HepG2 (cell line): ENCODE data around the gene GDPGP1. TPM values are rescaled to one million over a fixed set of nuclear protein-coding genes. Genes with fewer than 3 reads are reported as not detected.

Source experiments
- ATAC-seq: fragments of 200-7000 bp; cut with Tn5 transposase; 3 replicates; pipeline ENCODE4 v1.9.1; 2020; ENCODE audit warnings: mild to moderate bottlenecking, moderate library complexity
- BruUV-seq: library from RNA; stranded (reverse); fragments of 400-500 nt; replicated peaks from 2 replicates; lab custom pipeline; 2021; lab: Mats Ljungman, UMichigan
- CTCF ChIA-PET: fragments of 300-600 bp; formaldehyde crosslinking; extraction: SDS; loops from one replicate; lab custom pipeline; 2021; ENCODE audit warnings: low total read pairs, inconsistent platforms, low intra/inter-chr PET ratio; lab: Yijun Ruan, JAX
- POLR2A ChIA-PET: fragments of 350-600 bp; sonication (Branson Sonifier 250); formaldehyde crosslinking; loops from one replicate; lab custom pipeline; 2020; ENCODE audit warnings: antibody characterized with exemption, inconsistent platforms; lab: Yijun Ruan, JAX
- DNase-seq: peaks from one replicate; pipeline ENCODE4 v3.0.0-alpha.2; 2015; ENCODE audit warnings: low spot score
- FAIRE-seq: peaks from 3 replicates; lab custom pipeline; 2011; peaks lifted over from hg19 to GRCh38; lab: Jason Lieb, UNC
- H2AFZ ChIP-seq: one replicate; pipeline ENCODE4 v1.6.1; 2011; ENCODE audit warnings: low read length, inconsistent platforms
- H3K27ac ChIP-seq: fragments of 300-600 bp; 3 replicates; pipeline ENCODE4 v1.8.0; 2011; ENCODE audit warnings: mixed run types, mild to moderate bottlenecking, mixed read lengths, low read length, inconsistent platforms; ENCODE audit not compliant: insufficient read depth; ENCODE audit errors: extremely low read length
- H3K27me3 ChIP-seq, 2 experiments: fragments of 200-600 bp in 1 of 2; 2 replicates in 1 of 2; 3 replicates in 1 of 2; pipeline versions ENCODE4 v1.6.0 to v1.8.0; 2011; ENCODE audit warnings: low read length in 2 of 2, mild to moderate bottlenecking in 2 of 2, moderate library complexity in 2 of 2, inconsistent platforms in 1 of 2; ENCODE audit not compliant: insufficient read depth in 2 of 2, control insufficient read depth in 1 of 2
- H3K36me3 ChIP-seq, 2 experiments: fragments of 200-600 bp in 1 of 2; replicated peaks in 1 of 2; 2 replicates in 1 of 2; 3 replicates in 1 of 2; pipeline versions ENCODE4 v1.5.1 to v1.8.0; 2011; ENCODE audit warnings: low read length in 2 of 2, inconsistent platforms in 1 of 2; ENCODE audit not compliant: insufficient read depth in 2 of 2, control insufficient read depth in 1 of 2
- H3K4me1 ChIP-seq: 2 replicates; pipeline ENCODE4 v1.5.1; 2012; ENCODE audit warnings: low read length, inconsistent platforms; ENCODE audit not compliant: insufficient read depth
- H3K4me2 ChIP-seq: 2 replicates; pipeline ENCODE4 v1.6.0; 2011; ENCODE audit warnings: low read depth, low read length, inconsistent platforms
- H3K4me3 ChIP-seq, 3 experiments: fragments of 200-600 bp in 1 of 3; sonication (generic), shearing (Covaris generic) in 1 of 3; replicated peaks in 1 of 3; 2 replicates each; pipeline ENCODE4 v1.5.1; 2011 to 2016; ENCODE audit warnings: low read length in 3 of 3, inconsistent platforms in 2 of 3, low read depth in 2 of 3, mild to moderate bottlenecking in 2 of 3, control low read depth in 1 of 3, mixed read lengths in 1 of 3; ENCODE audit not compliant: insufficient read depth in 1 of 3
- H3K79me2 ChIP-seq: one replicate; pipeline ENCODE4 v1.6.1; 2011; ENCODE audit warnings: low read length, inconsistent platforms; ENCODE audit not compliant: insufficient read depth
- H3K9ac ChIP-seq: 2 replicates; pipeline ENCODE4 v1.6.0; 2011; ENCODE audit warnings: mild to moderate bottlenecking, low read depth, low read length, inconsistent platforms; ENCODE audit not compliant: insufficient read depth
- H3K9me3 ChIP-seq: 2 replicates; pipeline ENCODE4 v1.5.1; 2012; ENCODE audit warnings: mild to moderate bottlenecking, low read length
- H4K20me1 ChIP-seq: 2 replicates; pipeline ENCODE4 v1.6.0; 2011; ENCODE audit warnings: inconsistent platforms, mild to moderate bottlenecking, low read length, moderate library complexity; ENCODE audit not compliant: insufficient read depth
- ASH2L ChIP-seq: fragments of 300-600, 200-600 bp; sonication (generic); IDR thresholded peaks from 2 replicates; pipeline ENCODE4 v1.7.0; 2017; ENCODE audit warnings: low read depth, mild to moderate bottlenecking, moderate library complexity, mixed read lengths, low read length; ENCODE audit not compliant: insufficient read length
- CSRNP1 ChIP-seq: sonication (generic); formaldehyde crosslinking; IDR thresholded peaks from 2 replicates; pipeline ENCODE4 v1.8.1; 2023; ENCODE audit warnings: mild to moderate bottlenecking, missing genetic modification reagents
- GLI4 ChIP-seq: sonication (generic); formaldehyde crosslinking; IDR thresholded peaks from 2 replicates; pipeline ENCODE4 v1.5.1; 2020; ENCODE audit warnings: missing genetic modification reagents, mild to moderate bottlenecking, moderate library complexity, borderline replicate concordance
- HNF4A ChIP-seq: sonication (generic); formaldehyde crosslinking; IDR thresholded peaks from 2 replicates; pipeline ENCODE4 v1.4.0; 2020; ENCODE audit warnings: missing genetic modification reagents
- HNF4G ChIP-seq, 2 experiments: sonication (generic) in 1 of 2; formaldehyde crosslinking in 1 of 2; IDR thresholded peaks; 2 replicates each; pipeline versions ENCODE4 v1.4.0 to v1.6.1; 2011 to 2020; ENCODE audit warnings: borderline replicate concordance in 2 of 2, low read depth in 2 of 2, mild to moderate bottlenecking in 2 of 2, low read length in 1 of 2, missing genetic modification reagents in 1 of 2, moderate library complexity in 1 of 2
- KLF11 ChIP-seq: IDR thresholded peaks from 2 replicates; pipeline ENCODE4 v1.6.1; 2016; ENCODE audit warnings: missing compliant biosample characterization
- KLF9 ChIP-seq: IDR thresholded peaks from 2 replicates; pipeline ENCODE4 v1.6.1; 2016; ENCODE audit warnings: low read depth
- RBFOX2 ChIP-seq: fragments of 200-400 bp; formaldehyde crosslinking; IDR thresholded peaks from 2 replicates; pipeline ENCODE4 v1.6.1; 2017; ENCODE audit warnings: low read depth, mild to moderate bottlenecking, low read length
- RNF2 ChIP-seq: fragments of 450-650 bp; conservative IDR thresholded peaks from 2 replicates; pipeline ENCODE4 v1.6.1; 2016; ENCODE audit warnings: low read depth
- SALL1 ChIP-seq: sonication (generic); formaldehyde crosslinking; IDR thresholded peaks from 2 replicates; pipeline ENCODE4 v1.8.0; 2022; ENCODE audit warnings: mild to moderate bottlenecking, missing genetic modification reagents
- STAT5B ChIP-seq: sonication (generic); formaldehyde crosslinking; IDR thresholded peaks from 2 replicates; pipeline ENCODE4 v1.4.0; 2020; ENCODE audit warnings: missing genetic modification reagents
- ZNF225 ChIP-seq: sonication (generic); formaldehyde crosslinking; IDR thresholded peaks from 2 replicates; pipeline ENCODE4 v1.4.0; 2020; ENCODE audit warnings: mild to moderate bottlenecking, missing genetic modification reagents
- ZNF263 ChIP-seq: sonication (generic); formaldehyde crosslinking; IDR thresholded peaks from 2 replicates; pipeline ENCODE4 v1.4.0; 2020; ENCODE audit warnings: missing genetic modification reagents
- ZNF281 ChIP-seq: sonication (generic); formaldehyde crosslinking; IDR thresholded peaks from 2 replicates; pipeline ENCODE4 v1.4.0; 2020; ENCODE audit warnings: missing genetic modification reagents, borderline replicate concordance
- WGBS: methylation state at CpG from one replicate; pipeline ENCODE4 v1.1.6; 2017; ENCODE audit warnings: low lambda C conversion rate; 5-methylcytosine and 5-hydroxymethylcytosine counted together
- in situ Hi-C: cut with HindIII; loops from 2 replicates; pipeline ENCODE4 v1.10.0; 2017; ENCODE audit warnings: low pct_unique_long_range_greater_than_20kb; ENCODE audit not compliant: extremely low pct_ligation_motif_present
- intact Hi-C: fragments of 100-400 bp; cut with micrococcal nuclease; formaldehyde crosslinking; loops from one replicate; pipeline ENCODE4 v1.10.0; 2022; ENCODE audit not compliant: unreplicated experiment
- polyA plus RNA-seq, 8 experiments: library from polyadenylated mRNA; depleted of rRNA in 3 of 8; stranded (reverse) in 7 of 8; unstranded in 1 of 8; fragments of >200 nt; fragmentation: Illumina TruSeq in 4 of 8; extraction: Trizol in 4 of 8; gene quantifications; 2 replicates each; pipeline versions ENCODE4 v1.2.1 to v1.2.3, GENCODE V29; 2011 to 2016; ENCODE audit warnings: low read depth in 4 of 8, missing spikeins in 1 of 8, mixed read lengths in 1 of 8; ENCODE audit not compliant: insufficient read depth in 1 of 8
- total RNA-seq, 5 experiments: library from RNA; depleted of rRNA; stranded (reverse); fragments of >200 nt; fragmentation: Illumina TruSeq; extraction: Trizol; gene quantifications; 2 replicates each; pipeline ENCODE4 v1.2.3, GENCODE V29; 2016; ENCODE audit warnings: low read depth in 1 of 5
- TF ChIP-seq, protein P1 (sequence below): sonication (generic); formaldehyde crosslinking; IDR thresholded peaks from 2 replicates; pipeline ENCODE4 v1.4.0; 2020; ENCODE audit warnings: mild to moderate bottlenecking, missing genetic modification reagents
- TF ChIP-seq, protein P2 (sequence below): sonication (generic); formaldehyde crosslinking; conservative IDR thresholded peaks from 2 replicates; pipeline ENCODE4 v1.4.0; 2020; ENCODE audit warnings: missing genetic modification reagents

Gene GDPGP1
- total and polyA plus RNA-seq, 2 of the 13 experiments (the other 11 are each of a cell fraction or from before 2014, with no cell fraction given), result 1.5 to 4.3 TPM

GRCh38 chr15:90233387-90234095 is 468 bp upstream of the GDPGP1 start, which contains the start of gene CIB1:
CIB1 (minus strand) TSS chr15:90233941; CDS start chr15:90233885, 56 bp downstream.
- Histone ChIP-seq H3K79me2 (peaks cover 8% of the 10 kb centered on the region), H2AFZ (peak within 1 kb of the TSS; percentile 76), H3K4me3 (peak within 1 kb of the TSS; percentile 73 to 86 (median 80)), H3K27ac (peak within 1 kb of the TSS; percentile 94), H4K20me1 (no peaks in the 10 kb centered on the region), H3K4me2 (peak within 1 kb of the TSS; percentile 89), H3K9ac (peak within 1 kb of the TSS; percentile 83), H3K9me3 (no peaks in the 10 kb centered on the region), H3K27me3 (no peaks in the 10 kb centered on the region; a peak in 1 of 5 replicates), H3K4me1 (peaks cover 28% of the 10 kb centered on the region), H3K36me3 (peaks cover 8 to 41% of the 10 kb centered on the region in 2 experiments)
- in situ Hi-C loops (no loop called here), intact Hi-C loops (loop anchor here (1.0 to 5.0 kb wide), 2 partner anchors 16 to 34 kb away; partner anchors contain the start of genes NGRN and TTLL13)
- ATAC-seq, result peak; percentile 93
- CTCF ChIA-PET, result interaction anchor here (0.9 to 1.3 kb wide), 2 partner anchors 14 to 19 kb away, joined by 3 to 4 read pairs; no protein-coding TSS in a partner anchor
- peak; percentile 88 for DNase-seq
- 2% methylated on average over 7 of the region's 63 CpGs for WGBS
- BruUV-seq, result TSS peak; percentile 71
- FAIRE-seq, result peak; percentile 65
- POLR2A ChIA-PET, result interaction anchor here (0.5 to 4.5 kb wide), 11 partner anchors 11 to 99 kb away, joined by 3 to 50 read pairs (median 8); partner anchors contain the start of genes NGRN, SEMA4B and TTLL13
- TF ChIP-seq, protein P1, sequence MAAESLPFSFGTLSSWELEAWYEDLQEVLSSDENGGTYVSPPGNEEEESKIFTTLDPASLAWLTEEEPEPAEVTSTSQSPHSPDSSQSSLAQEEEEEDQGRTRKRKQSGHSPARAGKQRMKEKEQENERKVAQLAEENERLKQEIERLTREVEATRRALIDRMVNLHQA, result no peak
- TF ChIP-seq KLF11 (CRISPR knock-in tag), result no peak
- TF ChIP-seq GLI4, result no peak
- peak; percentile 36; the same call in 1 of the 2 replicates for TF ChIP-seq RNF2
- TF ChIP-seq HNF4A (CRISPR knock-in tag), result peak; percentile 80
- peak; percentile 11; the same call in 1 of the 2 replicates for TF ChIP-seq CSRNP1
- no peak for TF ChIP-seq ZNF281 (CRISPR knock-in tag)
- no peak for TF ChIP-seq STAT5B (CRISPR knock-in tag)
- peak; percentile 31; the same call in 1 of the 2 replicates for TF ChIP-seq KLF9 (CRISPR knock-in tag)
- TF ChIP-seq ZNF263 (CRISPR knock-in tag), result peak; percentile 45
- peak; percentile 89 for TF ChIP-seq RBFOX2
- no peak for TF ChIP-seq ZNF225
- TF ChIP-seq, protein P2, sequence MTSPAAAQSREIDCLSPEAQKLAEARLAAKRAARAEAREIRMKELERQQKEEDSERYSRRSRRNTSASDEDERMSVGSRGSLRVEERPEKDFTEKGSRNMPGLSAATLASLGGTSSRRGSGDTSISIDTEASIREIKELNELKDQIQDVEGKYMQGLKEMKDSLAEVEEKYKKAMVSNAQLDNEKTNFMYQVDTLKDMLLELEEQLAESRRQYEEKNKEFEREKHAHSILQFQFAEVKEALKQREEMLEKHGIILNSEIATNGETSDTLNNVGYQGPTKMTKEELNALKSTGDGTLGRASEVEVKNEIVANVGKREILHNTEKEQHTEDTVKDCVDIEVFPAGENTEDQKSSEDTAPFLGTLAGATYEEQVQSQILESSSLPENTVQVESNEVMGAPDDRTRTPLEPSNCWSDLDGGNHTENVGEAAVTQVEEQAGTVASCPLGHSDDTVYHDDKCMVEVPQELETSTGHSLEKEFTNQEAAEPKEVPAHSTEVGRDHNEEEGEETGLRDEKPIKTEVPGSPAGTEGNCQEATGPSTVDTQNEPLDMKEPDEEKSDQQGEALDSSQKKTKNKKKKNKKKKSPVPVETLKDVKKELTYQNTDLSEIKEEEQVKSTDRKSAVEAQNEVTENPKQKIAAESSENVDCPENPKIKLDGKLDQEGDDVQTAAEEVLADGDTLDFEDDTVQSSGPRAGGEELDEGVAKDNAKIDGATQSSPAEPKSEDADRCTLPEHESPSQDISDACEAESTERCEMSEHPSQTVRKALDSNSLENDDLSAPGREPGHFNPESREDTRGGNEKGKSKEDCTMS, result no peak
- TF ChIP-seq ASH2L, result peak; percentile 71
- TF ChIP-seq SALL1 (CRISPR knock-in tag), result no peak
- peak; percentile 62; the same call in 1 of the 2 replicates for TF ChIP-seq HNF4G (IDR thresholded peaks at IDR 0.05; ENCODE audit: borderline replicate concordance, low read depth, low read length)
- no peak for TF ChIP-seq HNF4G (CRISPR knock-in tag; IDR thresholded peaks at IDR 0.05; ENCODE audit: borderline replicate concordance, low read depth)
